GM21825 (cell line): Measurements from ENCODE around the gene MYPOP.
"Not testable (repeated sequence)": the region's sequence is repeated elsewhere in the genome, so short reads cannot be mapped to it uniquely, and the experiment has no call there.

Experiments
- ATAC-seq: cut with Tn5 transposase; IDR thresholded peaks from one replicate; pipeline ENCODE4 v1.9.1; 2021; ENCODE audit warnings: mild to moderate bottlenecking, moderate library complexity; ENCODE audit not compliant: unreplicated experiment

Gene MYPOP

DNA sequence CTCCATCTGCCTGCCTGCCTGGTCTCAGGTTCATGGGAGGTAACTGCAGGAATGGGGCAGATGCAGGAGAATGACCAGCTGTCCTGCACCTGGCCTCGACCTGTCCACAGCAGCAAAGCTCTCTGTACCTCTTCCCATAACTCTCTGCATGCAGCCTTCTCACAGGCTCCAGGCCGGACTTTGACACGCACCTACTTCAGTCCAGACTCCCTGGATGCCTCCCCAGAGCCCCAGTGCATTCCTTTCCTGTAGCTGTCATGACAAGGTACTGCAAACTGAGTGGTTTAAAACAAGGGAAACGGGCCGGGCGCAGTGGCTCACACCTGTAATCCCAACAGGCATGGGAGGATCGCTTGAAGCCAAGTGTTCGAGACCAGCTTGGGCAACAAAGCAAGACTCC, 8.9 kb upstream of the MYPOP start:
- ATAC-seq = no peak

DNA sequence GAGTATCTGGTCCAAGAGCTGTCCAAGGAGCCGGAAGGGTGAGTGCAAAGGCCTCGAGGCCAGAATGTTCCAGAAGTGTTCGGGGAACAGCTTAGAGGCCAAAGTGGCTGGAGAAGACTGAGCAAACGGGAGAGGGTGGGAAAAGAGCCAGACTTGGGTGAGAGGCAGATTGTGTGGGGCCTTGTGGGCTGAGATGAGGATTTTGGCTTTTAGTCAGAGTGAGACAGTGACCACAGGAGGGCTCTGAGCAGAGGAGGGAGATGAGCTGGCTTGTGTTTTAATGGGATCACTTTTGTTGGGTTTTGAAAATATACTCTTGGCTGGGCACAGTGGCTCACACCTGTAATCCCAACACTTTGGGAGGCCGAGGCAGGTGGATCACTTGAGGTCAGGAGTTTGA, 6.5 kb upstream of the MYPOP start:
- no peak for ATAC-seq

DNA sequence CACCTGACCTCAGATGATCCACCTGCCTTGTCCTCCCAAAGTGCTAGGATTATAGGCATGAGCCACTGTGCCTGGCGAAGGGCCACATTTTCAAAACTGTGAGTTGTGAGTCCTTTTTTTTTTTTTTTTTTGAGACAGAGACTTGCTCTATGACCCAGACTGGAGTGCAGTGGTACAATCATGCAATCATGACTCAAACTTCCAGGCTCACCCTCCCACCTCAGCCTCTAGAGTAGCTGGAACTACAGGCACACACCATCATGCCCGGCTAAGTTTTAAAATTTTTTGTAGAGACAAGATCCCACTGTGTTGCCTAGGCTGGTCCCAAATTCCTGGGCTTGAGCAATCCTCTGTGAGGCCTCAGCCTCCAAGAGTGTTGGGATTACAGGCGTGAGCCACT, 3.8 kb upstream of the MYPOP start:
- ATAC-seq = no peak

DNA sequence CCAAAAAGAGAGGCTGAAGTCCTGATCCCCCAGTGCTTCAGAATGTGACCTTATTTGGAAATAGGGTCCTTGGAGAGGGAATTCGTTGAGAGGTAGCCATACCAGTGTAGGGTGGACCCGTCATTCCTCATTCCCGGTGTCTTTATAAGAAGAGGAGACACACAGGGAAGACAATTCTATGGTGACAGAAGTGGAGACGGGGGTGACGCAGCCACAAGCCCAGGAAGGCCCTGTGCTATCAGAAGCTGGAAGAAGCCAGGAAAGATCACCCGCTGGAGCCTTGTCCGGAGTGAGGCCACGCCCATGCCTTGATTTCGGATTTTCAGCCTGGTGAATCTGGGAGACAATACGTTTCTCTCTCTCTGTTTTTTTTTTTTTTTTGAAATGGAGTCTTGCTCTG, 2.6 kb upstream of the MYPOP start:
- ATAC-seq = no peak

DNA sequence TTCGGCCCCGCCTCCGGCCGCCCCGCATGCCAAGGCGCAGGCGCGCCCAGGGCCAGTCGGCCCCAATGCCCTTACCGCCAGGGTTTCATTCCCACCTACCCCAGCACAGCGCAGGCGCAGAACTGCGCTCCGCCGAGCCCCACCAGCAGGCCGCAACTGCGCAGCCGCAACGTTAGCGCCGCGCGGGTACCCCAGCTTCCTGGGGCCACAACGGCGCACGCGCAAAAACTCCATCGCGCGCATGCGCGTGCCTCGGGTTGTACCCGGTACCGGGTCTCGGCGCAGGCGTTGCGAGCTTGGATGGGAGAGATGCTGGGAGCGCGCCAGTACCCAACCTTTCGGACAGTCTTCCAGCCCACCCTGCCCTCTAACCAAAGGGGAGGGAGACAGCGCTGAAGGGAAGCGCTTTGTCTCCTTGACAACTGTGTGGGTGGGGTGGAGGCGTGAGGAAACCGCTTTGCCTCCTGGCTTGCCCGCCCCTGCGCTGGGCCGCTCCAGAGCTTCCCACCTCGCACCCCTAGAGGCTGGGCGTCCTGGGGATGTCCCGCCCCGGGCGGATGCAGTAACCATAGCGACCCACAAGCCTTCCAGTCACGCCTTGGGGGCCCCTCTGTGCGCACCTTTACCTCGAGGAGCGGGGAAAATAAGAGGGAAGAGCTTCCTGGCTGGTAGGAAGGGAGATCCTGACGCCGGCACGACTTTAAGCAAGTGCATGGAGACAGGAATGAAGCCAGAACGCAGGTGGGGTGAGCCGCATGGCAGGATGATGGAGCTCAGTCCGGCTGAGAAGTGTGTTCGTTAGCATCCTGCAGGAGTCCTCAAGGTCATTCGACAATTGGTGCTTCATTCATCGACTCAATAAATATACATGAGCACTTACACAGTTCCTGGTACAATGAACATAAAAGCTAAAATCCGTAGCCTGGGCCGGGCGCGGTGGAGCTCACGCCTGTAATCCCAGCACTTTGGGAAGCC, 525 bp upstream of the MYPOP start:
- ATAC-seq = peak; percentile 81

DNA sequence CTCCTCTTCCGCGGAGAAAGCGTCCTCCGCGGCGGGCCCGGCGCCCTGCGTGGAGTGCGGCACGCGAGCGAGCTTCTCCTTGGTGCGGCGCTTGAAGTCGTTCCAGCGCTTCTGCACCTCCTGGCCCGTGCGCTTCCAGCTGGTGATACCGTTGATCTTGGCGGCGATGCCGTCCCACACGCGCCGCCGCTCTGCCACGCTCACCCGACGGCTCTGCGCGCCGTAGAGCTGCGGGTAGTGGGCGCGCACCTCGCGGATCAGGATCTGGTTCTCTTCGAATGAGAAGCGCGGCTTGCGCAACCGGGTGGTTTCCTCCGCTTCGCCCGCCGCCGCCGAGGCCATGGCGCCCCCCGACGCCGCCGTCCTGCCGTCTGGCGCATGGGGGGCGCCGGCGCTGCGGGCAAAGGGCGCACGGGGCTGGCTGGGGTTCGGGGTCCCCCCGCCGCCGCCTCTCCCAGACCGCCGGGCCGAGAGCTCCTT, 941 bp downstream of the MYPOP start:
- no peak for ATAC-seq

DNA sequence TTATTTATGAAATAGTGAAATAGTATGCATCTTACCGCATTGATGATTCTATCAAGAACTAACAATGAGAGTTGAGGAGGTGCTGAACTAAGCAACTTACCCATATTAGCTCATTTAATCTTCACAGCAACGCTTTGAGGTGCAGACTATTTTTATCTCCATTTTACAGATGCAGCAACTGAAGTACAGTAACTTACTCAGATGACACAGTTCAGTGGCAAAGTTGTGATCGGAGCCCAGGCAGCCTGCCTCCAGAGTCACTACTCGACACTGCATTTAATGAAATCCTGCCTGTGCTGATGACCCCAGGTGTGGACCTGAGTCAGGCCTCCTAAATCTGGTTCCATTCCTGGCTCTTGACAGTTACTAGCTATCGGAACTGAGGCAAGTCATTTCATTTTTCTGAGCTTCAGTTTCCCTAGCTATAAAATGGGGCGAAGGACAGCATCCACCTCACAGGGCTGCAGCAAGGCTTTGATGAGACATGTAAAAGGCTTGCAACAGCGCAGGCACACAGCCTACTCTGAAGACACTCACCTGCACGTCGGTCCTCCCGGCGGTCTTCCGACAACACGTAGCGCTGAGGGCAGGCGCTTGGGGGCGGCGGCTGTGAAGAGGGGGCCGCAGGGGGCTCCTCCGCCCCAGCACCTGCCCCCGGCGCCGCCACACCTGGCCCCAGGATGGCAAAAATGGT, 1.5 kb downstream of the MYPOP start:
- no peak for ATAC-seq

DNA sequence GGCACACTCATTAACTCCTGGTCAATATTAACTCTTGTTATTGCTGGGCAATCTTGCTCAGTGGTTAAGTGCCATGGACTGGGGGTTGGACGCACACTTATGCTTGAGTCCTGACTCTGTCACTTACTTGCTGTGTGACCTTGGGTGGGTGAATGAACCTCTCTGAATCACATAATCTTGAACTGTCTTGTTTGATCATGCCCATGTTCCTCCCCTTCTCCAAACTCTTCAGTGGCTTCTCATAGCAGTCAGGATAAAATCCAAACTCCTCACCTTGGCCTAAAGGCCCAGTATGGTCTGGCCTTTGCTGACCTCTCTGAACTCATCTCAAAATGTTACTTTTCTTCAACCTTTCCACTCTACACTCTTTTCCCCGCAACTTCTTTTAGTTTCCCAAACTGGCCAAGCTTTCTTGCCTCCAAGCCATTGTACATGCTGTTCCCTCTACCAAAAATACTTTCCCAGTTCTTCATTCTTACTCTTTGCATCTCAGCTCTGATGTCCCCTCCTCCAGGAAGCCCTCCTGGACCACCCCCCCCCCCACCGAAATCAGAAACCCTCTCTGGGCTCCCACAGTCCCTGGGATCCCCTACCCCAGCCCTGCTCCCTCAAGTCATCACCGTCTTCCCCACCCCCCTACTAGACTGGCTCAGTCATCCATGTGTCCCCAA, 2.4 kb downstream of the MYPOP start:
- ATAC-seq = no peak

DNA sequence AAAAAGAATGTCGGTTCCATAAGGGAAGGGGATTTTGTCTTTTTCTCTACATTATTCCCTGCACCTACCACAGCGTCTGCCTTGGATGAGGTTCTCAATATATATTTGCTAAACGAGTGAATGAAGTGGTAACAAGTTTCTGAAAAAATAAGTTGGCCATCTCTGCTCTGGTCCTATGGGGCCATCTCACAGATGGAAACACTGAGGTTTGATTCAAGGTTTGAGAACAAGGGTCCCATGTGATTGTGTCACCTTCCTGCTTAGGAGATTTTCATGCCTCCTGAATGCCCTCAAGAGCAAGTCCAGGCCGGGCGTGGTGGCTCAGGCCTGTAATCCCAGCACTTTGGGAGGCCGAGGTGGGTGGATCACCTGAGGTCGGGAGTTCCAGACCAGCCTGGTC, 3.2 kb downstream of the MYPOP start:
- ATAC-seq = no peak

DNA sequence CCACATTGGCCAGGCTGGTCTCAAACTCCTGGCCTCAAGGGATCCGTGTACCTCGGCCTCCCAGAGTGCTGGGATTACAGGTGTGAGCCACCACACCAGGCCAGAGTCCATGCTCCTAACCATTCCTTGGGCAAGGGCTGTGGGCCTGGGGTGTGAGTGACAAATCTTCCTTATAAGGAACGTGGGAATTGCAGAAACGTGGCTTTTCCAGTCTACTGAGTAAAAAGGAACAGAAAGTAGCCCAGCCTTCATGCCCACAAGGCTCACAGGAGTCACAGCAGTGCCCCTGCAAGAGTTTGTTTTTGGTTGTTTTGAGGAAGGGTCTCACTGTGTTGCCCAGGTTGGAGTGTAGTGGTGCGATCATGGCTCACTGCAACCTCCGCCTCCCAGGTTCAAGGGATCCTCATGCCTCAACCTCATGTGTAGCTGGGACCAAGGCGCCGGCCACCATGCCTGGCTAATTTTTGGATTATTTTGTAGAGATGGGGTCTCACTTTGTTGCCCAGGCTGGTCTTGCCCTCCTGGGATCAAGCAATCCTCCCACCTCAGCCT, 5.1 kb downstream of the MYPOP start:
- ATAC-seq = no peak

DNA sequence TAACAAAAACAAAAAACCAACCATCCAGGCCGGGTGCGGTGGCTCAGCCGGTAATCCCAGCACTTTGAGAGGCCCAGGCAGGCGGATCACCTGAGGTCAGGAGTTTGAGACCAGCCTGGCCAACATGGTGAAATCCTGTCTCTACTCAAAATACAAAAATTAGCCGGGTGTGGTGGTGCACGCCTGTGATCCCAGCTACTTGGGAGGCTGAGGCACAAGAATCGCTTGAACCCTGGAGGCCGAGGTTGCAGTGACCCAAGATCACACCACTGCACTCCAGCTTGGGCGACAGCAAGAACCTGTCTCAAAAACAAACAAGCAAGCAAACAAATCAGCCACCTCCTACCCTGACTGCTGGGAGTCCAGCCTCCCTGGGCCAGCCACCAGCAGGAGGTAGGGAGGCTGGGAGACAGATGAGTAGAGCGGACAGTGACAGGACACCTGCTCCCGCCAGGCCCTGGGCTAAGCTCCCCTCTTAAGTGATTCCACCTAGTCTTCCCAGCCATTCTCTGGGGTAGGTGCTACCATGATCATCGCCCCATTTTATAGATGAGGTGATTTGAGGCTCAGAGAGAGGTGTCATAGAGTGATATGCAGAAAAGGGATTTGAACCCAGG, 6.3 kb downstream of the MYPOP start:
- ATAC-seq = not testable (repeated sequence)

DNA sequence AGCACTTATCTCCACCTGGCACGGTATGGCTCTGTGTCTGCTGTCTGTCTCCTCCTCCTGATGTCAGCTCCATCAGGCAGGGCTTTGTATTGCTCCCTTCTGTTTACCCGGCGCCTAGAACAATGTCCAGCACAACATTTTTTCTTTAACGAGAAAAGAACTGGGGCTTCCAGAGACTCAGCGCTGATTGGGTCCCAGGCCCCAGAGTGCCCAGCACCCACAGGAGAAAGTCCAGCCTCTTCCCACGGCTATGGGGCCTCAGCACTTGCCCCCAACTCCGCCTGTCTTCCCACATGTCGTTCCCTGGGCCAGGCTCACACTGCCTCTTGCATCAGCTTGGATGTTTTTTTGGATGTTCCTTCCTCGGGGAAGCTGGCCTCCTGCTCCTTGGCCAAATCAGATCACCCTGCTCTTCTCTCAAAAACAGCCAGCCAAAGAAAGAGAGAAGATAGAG, 6.9 kb downstream of the MYPOP start:
- ATAC-seq = no peak

DNA sequence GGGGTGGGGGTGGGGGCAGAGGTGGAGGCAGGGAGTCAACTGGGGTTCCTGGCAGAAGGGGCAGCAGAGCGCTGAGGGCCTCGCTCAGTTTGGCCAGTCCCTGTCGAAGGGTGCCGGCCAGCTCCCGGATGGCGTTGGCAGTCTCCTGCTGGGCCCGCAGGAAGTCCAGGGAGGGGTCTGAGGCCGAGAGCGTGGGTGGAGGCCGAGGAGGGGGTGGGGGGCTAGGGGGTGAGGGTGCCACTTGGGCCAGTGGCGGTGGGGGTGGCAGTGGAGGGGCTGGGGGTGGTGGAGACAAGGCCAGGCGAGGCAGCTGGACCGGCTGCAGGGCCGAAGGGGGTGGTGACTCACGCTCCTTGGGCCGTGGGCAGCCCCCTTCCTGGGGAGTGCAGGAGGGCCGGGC, 11.5 kb downstream of the MYPOP start:
- no peak for ATAC-seq

DNA sequence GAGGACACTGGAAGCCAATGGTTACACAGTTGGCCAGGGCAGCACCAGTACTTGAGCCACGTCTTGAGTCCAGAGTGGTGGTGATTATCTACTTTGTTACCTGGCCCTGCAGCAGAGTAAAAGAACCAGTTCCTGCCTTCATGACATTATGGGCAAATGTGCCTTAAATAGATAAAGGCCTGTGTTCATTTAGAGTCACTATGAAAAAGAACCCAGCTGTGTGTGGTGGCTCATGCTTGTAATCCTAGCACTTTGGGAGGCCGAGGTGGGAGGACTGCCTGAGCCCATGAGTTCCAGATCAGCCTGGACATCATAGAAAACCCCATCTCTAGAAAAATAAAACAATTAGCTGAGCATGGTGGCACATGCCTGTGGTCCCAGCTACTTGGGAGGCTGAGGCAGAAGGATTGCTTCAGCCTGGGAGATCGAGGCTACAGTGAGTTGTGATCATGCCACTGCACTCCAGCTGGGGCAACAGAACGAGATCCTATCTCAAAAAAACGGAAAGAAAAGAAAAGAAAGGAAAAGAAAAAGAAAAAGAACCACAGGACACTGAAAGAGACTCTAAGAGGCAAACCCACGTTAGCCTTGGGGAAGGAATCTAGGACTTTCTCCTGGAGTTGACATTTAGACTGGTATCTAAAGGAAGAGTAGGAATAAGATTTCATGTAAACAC, 13.1 kb downstream of the MYPOP start:
- no peak for ATAC-seq

DNA sequence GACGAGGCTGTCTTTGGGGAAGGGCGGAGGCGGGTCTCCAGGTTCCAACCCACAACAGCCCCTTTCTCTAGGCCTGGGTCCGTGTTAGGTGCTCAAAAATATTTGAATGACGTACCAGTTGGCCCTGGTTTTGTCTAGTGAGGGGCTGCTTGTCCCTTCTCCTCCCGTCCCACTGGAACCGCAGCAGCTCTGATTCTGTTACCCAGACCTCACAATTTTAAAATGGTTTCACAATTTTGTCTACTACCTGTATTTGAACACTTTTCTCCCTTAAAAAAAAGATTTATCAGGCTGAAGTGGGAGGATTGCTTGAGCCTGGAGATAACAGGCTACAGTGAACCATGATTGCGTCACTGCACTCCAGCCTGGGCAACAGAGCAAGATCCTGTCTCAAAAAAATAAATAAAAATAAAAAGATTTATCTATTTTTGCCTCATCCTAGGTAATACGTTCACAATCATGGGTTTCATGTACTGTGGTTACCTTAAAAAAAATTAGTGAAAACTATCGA, 15.2 kb downstream of the MYPOP start:
- ATAC-seq = no peak

DNA sequence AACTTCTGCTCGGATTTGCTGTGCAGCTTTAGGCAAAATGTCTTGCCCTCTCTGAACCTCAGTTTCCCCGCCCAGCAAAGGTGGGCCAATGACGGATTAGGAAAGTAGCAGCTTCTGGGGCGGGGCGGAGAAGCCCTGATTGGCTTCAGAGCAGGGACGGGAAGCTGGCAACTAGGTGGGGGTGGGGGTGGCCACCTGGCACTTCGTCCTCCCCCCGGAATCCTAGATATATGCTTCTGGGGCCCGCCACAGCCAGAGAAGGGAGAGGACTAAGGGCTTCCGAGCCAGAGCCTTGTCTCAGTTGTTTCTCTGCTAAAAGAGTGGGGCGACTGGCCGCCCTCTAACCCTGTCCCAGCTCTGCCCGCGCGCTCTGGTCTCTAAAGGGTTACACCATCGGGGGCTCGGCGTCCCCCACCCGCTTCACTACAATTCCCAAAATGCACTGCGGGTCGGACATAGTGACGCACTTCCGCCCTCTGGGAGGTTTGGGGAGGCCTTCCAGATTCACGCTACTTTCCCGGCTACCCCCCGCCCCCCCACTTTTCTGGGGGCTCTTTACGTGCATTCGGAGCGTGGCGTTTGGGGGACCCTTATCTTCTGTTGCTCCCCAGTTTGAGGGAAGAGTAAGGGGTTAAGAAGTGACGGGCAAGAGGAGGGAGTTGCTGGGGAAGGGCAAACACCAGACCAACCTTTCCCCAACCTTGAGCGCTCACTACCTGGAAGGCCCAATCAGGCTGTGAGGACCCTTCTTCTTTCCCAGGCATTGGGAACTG, 15.8 kb downstream of the MYPOP start:
- peak; percentile 48 for ATAC-seq

DNA sequence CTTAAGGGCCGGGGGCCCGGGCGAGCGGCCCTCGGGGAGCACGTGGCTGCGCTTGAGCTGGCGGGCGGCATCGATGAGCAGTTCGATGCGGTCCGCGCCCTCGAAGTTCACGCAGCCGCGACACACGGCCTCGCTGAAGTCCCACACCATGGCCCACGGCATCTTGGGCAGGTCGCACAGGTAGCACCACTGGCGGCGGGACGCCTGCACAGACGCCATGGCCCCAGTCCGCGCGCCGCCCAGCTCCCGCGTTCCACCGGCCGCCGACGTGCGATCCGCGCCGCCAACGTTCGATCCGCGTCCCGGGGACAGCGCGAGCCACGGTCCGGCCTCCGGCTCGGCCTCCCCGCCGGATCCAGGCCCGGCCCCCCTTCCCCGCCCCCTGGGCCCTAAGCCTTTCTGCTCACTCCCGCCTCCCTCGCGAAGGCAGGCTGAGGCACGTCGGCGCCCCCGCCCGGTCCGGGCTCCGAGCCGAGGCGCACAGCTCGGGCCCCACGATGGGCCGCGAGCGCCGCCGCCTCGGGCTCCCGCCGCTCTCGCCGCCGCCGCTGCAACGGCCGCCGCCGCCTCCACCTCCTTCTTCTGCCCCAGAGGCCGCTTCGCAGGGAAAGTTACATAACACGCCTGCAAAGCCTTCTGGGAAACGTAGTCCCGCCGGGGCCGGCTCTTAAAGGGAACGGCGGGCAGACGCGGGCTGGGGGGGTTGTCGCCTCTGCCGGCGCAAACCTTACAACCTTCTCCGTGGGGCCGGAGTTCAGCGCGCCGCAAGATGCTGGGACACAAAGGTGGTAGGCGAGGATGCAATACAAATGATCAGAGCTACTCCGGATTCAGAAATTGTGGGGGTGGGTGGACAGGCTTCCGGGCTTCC, 16.6 kb downstream of the MYPOP start, which contains the start of gene IRF2BP1:
TSS of gene IRF2BP1 (minus strand) at position 586 of the 871 bp plus-strand sequence. CDS start at position 219, 367 bp downstream.
- peak; percentile 34 for ATAC-seq
